DOHH2 (cell line): Measurements from ENCODE around the gene TDRD15.
A peak's percentile ranks its signal among the peaks of the same experiment; 100 is the strongest.

ENCODE experiments used
- H3F3A ChIP-seq: fragments of 200-600 bp; sonication (generic), shearing (Covaris generic); 2 replicates; pipeline ENCODE4 v1.6.0; 2016; ENCODE audit warnings: antibody characterized with exemption, mild to moderate bottlenecking; ENCODE audit not compliant: control insufficient read depth, insufficient read depth
- H3K27ac ChIP-seq: fragments of 200-600 bp; sonication (generic); 2 replicates; pipeline ENCODE4 v1.5.1; 2014; ENCODE audit warnings: low read depth, mild to moderate bottlenecking, low read length, moderate library complexity
- H3K27me3 ChIP-seq: fragments of 200-600 bp; sonication (generic); 2 replicates; pipeline ENCODE4 v1.6.1; 2014; ENCODE audit warnings: mild to moderate bottlenecking, low read length, mixed read lengths; ENCODE audit not compliant: control insufficient read depth
- H3K36me3 ChIP-seq: fragments of 200-600 bp; sonication (generic); 2 replicates; pipeline ENCODE4 v1.6.1; 2014; ENCODE audit warnings: mild to moderate bottlenecking, low read length, moderate library complexity, mixed read lengths; ENCODE audit not compliant: control insufficient read depth
- H3K4me1 ChIP-seq: fragments of 200-600 bp; sonication (generic); 2 replicates; pipeline ENCODE4 v1.6.1; 2014; ENCODE audit warnings: mild to moderate bottlenecking, low read length, mixed read lengths; ENCODE audit not compliant: control insufficient read depth
- H3K4me2 ChIP-seq: fragments of 200-600 bp; sonication (generic); 2 replicates; pipeline ENCODE4 v1.6.0; 2014; ENCODE audit warnings: mild to moderate bottlenecking, low read length, moderate library complexity
- H3K4me3 ChIP-seq: fragments of 200-600 bp; sonication (generic); 2 replicates; pipeline ENCODE4 v1.5.1; 2014; ENCODE audit warnings: mild to moderate bottlenecking, low read length, mixed read lengths
- H3K79me2 ChIP-seq: fragments of 200-600 bp; sonication (generic); 2 replicates; pipeline ENCODE4 v1.6.1; 2014; ENCODE audit warnings: mild to moderate bottlenecking, low read length, mixed read lengths; ENCODE audit not compliant: control insufficient read depth
- H3K9me2 ChIP-seq: fragments of 200-600 bp; sonication (generic); replicated peaks from 2 replicates; pipeline ENCODE4 v1.6.1; 2014; ENCODE audit warnings: mild to moderate bottlenecking, low read length, mixed read lengths; ENCODE audit not compliant: control insufficient read depth
- H3K9me3 ChIP-seq: fragments of 200-600 bp; sonication (generic); 2 replicates; pipeline ENCODE4 v1.6.1; 2014; ENCODE audit warnings: antibody characterized with exemption, low read length, mixed read lengths; ENCODE audit not compliant: control insufficient read depth, insufficient read depth
- H4K20me1 ChIP-seq: fragments of 200-600 bp; sonication (generic); 2 replicates; pipeline ENCODE4 v1.6.0; 2014; ENCODE audit warnings: low read depth, mild to moderate bottlenecking, antibody characterized with exemption, low read length, moderate library complexity; ENCODE audit not compliant: control insufficient read depth, insufficient read depth
- CTCF ChIP-seq: fragments of 200-600 bp; sonication (generic); IDR thresholded peaks from one replicate; pipeline ENCODE4 v1.5.1; 2014; ENCODE audit warnings: antibody characterized with exemption, mild to moderate bottlenecking, low read depth, low read length; ENCODE audit not compliant: poor library complexity, severe bottlenecking
- EZH2phosphoT487 ChIP-seq: fragments of 200-600 bp; sonication (generic); IDR thresholded peaks from 2 replicates; pipeline ENCODE4 v1.6.1; 2017; ENCODE audit warnings: borderline replicate concordance, mild to moderate bottlenecking, antibody characterized with exemption, low read length, moderate library complexity, mixed read lengths

Gene TDRD15

GRCh38 chr2:21163213-21163612, 39.4 kb downstream of the TDRD15 start:
- no peak overlapping the region for H3K27ac ChIP-seq
- no peaks in the 10 kb centered on the region for H3K36me3 ChIP-seq
- H3K79me2 ChIP-seq, result no peaks in the 10 kb centered on the region
- no peaks in the 10 kb centered on the region for H4K20me1 ChIP-seq
- H3K4me1 ChIP-seq, result no peaks in the 10 kb centered on the region
- no peak overlapping the region for H3K4me2 ChIP-seq
- no peaks in the 10 kb centered on the region for H3F3A ChIP-seq
- no peaks in the 10 kb centered on the region for H3K9me2 ChIP-seq
- no peak for TF ChIP-seq CTCF
- TF ChIP-seq EZH2phosphoT487, result no peak
- H3K27me3 ChIP-seq, result no peaks in the 10 kb centered on the region
- H3K4me3 ChIP-seq, result no peak overlapping the region
- H3K9me3 ChIP-seq, result no peaks in the 10 kb centered on the region

GRCh38 chr2:21165350-21165749, 41.6 kb downstream of the TDRD15 start:
- no peak for TF ChIP-seq EZH2phosphoT487
- peak; percentile 15 for TF ChIP-seq CTCF
- Histone ChIP-seq H3K9me2 (no peaks in the 10 kb centered on the region), H3K27me3 (no peaks in the 10 kb centered on the region), H3K4me1 (no peaks in the 10 kb centered on the region), H3K4me2 (no peak overlapping the region), H3K9me3 (no peaks in the 10 kb centered on the region), H3K36me3 (no peaks in the 10 kb centered on the region), H4K20me1 (no peaks in the 10 kb centered on the region), H3F3A (no peaks in the 10 kb centered on the region), H3K27ac (no peak overlapping the region), H3K79me2 (no peaks in the 10 kb centered on the region), H3K4me3 (no peak overlapping the region)

GRCh38 chr2:21175895-21176646, 52.3 kb downstream of the TDRD15 start:
- H3K27ac ChIP-seq, result no peak overlapping the region
- no peaks in the 10 kb centered on the region for H3K36me3 ChIP-seq
- no peak overlapping the region for H3K4me2 ChIP-seq
- no peaks in the 10 kb centered on the region for H3F3A ChIP-seq
- no peaks in the 10 kb centered on the region for H3K27me3 ChIP-seq
- H3K4me1 ChIP-seq, result no peaks in the 10 kb centered on the region
- no peak overlapping the region for H3K4me3 ChIP-seq
- TF ChIP-seq EZH2phosphoT487 (no peak), CTCF (no peak)
- H4K20me1 ChIP-seq, result no peaks in the 10 kb centered on the region
- H3K9me2 ChIP-seq, result no peaks in the 10 kb centered on the region
- no peaks in the 10 kb centered on the region for H3K9me3 ChIP-seq
- no peaks in the 10 kb centered on the region for H3K79me2 ChIP-seq
